Measurements from ENCODE around the gene IL16.

GRCh38 chr15:81215531-81215930 lies 18.9 kb downstream of the IL16 start:
- TF ChIP-seq TAF1 (IDR thresholded peaks at IDR 0.05; ENCODE audit: low read depth) (no peak), RAD21 (IDR thresholded peaks at IDR 0.05; ENCODE audit: low read depth) (no peak), EP300 (IDR thresholded peaks at IDR 0.05; ENCODE audit: borderline replicate concordance) (no peak), ZBTB7A (IDR thresholded peaks at IDR 0.05; ENCODE audit: low read depth) (no peak), MAX (IDR thresholded peaks at IDR 0.05) (no peak), CREB1 (IDR thresholded peaks at IDR 0.05; ENCODE audit: low read depth) (no peak), YY1 (IDR thresholded peaks at IDR 0.05; ENCODE audit: low read depth) (no peak), REST (IDR thresholded peaks at IDR 0.05; ENCODE audit: low read depth) (no peak), CEBPB (IDR thresholded peaks at IDR 0.05) (no peak), USF1 (IDR thresholded peaks at IDR 0.05) (no peak), EGR1 (IDR thresholded peaks at IDR 0.05) (no peak), FOXM1 (IDR thresholded peaks at IDR 0.05; ENCODE audit: borderline replicate concordance, low read depth) (no peak), TCF12 (IDR thresholded peaks at IDR 0.05; ENCODE audit: low read depth) (no peak), TEAD4 (IDR thresholded peaks at IDR 0.05) (no peak)
